NCI-H748 treated with DMSO at 0.1 percent for 48 hours (cell line): ENCODE results near the gene WFIKKN2.
"Not testable (repeated sequence)": the region's sequence is repeated elsewhere in the genome, so short reads cannot be mapped to it uniquely, and the experiment has no call there.

ENCODE experiments used
- DNase-seq: peaks from one replicate; lab custom pipeline; 2025; lab: John Stamatoyannopoulos, UW

WFIKKN2 gene

DNA sequence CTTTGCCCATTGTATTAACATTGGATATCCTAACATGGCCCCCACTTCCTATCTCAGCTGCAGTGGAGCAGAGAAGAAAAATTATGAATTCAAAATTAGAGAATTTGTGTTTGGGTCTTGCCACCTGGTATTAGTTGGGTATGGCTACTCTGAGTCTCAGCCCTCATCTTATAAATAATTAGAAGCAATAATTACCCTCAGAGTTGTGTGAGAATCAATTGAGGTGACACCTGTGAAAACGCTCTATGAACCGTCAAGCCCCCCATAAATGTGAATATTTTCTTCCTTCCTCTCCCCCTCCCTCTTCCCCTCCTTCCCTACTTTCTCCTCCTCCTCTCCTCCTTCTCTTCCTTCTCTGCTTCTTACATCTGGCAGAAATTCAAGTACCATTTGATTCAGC lies 39.7 kb downstream of the WFIKKN2 start:
- DNase-seq, result no peak

- not testable (repeated sequence) for DNase-seq
Observed at GRCh38 chr17:50877042-50877441, 41.7 kb downstream of the WFIKKN2 start.

- DNase-seq, result no peak
Observed at GRCh38 chr17:50877838-50878237, 42.5 kb downstream of the WFIKKN2 start.

DNA sequence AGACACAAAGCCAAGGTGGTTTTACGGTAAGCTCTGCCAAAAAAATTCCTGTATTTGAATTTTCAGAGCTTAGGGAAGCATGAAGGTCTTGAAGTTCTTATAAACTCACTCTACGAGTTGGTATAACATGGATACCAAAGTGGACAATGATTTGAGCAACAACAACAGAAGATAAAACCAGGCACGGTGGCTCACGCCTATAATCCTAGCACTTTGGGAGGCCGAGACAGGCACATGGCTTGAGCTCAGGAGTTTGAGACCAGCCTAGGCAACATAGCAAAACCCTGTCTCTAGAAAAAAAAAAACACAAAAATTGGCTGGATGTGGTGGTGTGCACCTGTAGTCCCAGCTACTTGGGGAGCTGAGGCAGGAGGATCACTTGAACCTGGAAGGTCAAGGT lies 43.7 kb downstream of the WFIKKN2 start:
- DNase-seq, result no peak

GRCh38 chr17:50881182-50881581 lies 45.8 kb downstream of the WFIKKN2 start:
- DNase-seq, result no peak

DNA sequence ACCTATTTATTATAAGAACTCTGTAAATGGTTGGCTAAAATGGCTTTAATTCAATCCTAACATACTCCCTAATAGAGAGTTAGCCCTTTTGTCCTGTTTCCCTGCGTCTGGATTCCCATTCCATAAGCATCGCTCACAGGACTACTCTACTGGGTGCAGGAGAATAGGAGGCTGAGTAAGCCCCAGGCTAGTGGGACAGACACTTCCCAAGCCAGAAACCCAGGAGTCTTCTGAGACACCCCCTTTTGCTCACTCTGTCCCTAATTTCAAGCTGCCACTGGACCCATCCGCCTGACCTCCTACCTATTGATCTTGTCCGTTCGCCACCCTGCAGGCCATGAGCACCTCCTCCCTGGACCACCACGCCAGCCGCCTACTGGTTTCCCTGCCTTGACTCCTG lies 47.5 kb downstream of the WFIKKN2 start:
- DNase-seq, result no peak

DNA sequence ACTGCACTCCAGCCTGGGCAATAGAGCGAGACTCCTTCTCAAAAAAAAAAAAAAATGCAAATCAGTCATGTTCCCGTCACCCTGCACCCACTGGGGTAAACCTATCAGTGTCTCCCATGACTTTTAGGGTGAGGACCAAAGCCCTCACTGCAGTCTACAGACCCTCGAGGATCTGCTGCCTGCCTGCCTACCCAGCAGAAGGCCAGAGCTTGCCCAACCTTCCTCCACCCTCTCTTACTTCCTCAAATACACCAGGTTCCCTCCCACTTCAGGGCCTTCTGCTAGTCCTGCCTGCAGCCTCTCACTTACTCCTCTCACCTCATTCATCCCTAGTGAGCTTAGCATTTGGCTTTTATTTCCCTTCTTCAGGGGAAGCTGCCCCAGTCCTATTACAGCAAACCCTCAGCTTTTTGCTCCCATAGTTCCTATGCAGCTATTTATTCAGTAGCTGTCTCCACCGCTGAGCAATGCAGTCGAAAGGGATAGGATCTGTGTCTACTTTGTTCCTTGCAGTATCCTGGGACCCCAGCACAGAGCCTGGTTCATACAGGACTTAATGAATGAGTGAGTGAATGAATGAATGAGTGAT lies 48.6 kb downstream of the WFIKKN2 start:
- DNase-seq, result no peak

DNA sequence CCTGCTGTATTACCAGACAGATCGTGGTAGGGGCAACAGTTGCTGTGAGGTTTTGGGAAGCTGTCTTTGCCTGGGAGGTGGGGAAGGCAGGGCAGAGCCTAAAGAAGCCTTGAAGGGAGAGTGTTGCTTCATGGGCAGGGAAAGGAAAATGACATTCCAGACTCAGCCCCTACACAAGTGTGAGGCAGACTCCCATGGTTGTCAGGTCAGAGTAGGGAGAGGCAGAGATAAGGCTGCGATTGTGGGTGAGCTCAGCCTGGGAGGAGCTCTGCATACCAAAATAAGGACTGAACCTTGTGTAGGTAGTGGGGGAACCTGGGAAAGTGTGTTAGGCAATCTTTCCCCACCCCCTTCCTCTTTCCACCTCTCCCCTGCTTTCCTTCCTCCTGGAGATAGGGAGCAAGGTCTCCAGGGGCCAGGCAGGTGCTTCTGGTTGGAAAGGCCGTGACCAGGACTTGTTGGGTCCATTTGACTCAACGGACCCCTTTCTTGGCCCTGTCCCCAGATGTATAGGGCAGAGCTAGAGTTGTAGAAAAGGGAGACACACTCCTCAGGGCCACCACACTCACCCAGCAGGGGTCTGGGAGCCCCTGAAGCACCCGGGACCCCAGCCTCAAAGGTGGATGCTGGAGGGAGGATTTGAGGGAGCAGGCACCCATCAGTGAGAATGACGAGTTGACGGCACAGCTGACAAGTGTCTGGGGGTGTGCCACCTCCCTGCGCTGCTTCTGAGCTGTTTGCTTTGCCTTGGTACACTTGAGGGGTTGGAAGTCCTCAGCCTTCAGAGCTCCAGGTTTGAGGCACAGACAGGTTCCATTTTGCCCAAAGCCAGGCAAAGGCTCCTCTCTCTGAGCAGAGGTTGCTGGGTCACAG lies 49.3 kb downstream of the WFIKKN2 start:
- DNase-seq, result no peak

GRCh38 chr17:50887705-50888245 lies 52.4 kb downstream of the WFIKKN2 start:
- no peak for DNase-seq

GRCh38 chr17:50889528-50890118 lies 54.2 kb downstream of the WFIKKN2 start:
- DNase-seq, result no peak

DNA sequence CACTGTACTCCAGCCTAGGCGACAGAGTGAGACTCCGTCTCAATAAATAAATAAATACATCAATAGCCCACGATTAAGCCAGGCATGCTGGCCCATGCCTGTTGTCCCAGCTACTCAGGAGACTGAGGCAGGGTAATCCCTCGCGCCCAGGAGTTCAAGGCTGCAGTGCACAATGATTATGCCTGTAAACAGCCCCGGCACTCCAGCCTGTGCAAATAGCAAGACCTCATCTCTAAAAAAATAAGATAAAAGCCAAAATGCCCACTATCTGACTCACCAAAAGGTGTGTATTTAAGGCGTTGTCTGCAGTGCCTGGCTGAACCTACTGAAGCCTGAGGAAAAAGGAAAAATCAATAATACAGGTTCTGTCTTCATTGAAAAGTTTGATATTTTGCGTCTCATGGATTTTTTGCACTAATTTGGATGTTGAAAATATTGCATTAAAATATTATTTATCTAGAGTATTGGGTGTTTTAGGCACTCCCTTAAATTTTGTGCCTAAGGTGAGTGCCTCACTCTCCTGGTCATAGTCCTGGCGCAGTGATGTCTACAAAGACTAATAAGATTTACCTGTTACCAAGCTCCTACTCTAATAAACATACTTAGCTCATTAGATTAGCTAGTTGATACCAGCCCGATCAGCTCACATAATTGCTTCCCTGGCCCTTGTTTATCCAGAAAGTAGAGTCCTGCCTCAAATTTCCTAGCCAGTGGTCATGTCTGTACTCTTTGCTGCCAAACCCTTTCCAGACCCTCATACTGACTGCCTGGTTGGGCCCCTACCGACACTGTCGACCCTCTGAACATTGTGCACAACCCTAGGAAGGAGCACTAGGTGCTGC lies 55.5 kb downstream of the WFIKKN2 start:
- DNase-seq, result no peak

DNA sequence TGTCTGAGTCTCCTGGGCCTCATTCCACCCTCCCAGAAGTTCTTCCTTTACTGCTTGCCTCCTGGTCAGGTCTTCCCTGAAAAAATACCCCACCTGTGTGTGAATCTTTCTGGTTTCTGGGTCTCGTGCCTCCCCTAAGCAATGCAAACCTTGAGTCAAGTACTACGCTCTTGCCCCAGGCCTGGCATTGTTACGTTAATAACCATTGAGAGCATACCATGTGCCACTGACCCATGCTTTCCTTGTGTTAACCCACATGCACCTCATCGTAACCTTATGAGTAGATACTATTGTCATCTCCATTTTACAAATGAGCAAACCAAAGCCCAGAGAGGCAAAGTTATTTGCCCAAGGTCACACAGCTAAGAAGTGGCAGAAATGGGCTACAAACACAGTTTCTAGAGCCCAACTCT lies 56.2 kb downstream of the WFIKKN2 start:
- DNase-seq, result no peak
